Natural killer cell (primary cell): ENCODE data around the gene WASF2. TPM values are rescaled to one million over a fixed set of nuclear protein-coding genes. Genes with fewer than 3 reads are reported as not detected.

ENCODE experiments used
- ATAC-seq, 3 donors: fragments of 150-1000 bp in 2 of 3; fragments of 200-7000 bp in 1 of 3; cut with Tn5 transposase; 1 replicate in 1 of 3; 2 replicates in 2 of 3; pipeline ENCODE4 v1.10.0; 2021; ENCODE audit warnings: mild to moderate bottlenecking in 2 of 3, moderate library complexity in 2 of 3
- DNase-seq, 2 donors: peaks; one replicate each; pipeline versions ENCODE4 v3.0.0 to v3.0.0-alpha.2; 2013 to 2021; ENCODE audit warnings: mixed read lengths in 1 of 2
- H3K27ac ChIP-seq: one replicate; pipeline ENCODE4 v1.5.1; 2013; ENCODE audit warnings: mild to moderate bottlenecking, low read length
- H3K27me3 ChIP-seq: one replicate; pipeline ENCODE4 v1.6.1; 2013; ENCODE audit warnings: low read length; ENCODE audit not compliant: control insufficient read depth, insufficient read depth
- H3K36me3 ChIP-seq: one replicate; pipeline ENCODE4 v1.6.1; 2013; ENCODE audit warnings: low read length; ENCODE audit not compliant: control insufficient read depth, insufficient read depth
- H3K4me1 ChIP-seq: one replicate; pipeline ENCODE4 v1.6.1; 2013; ENCODE audit warnings: low read length; ENCODE audit not compliant: control insufficient read depth, insufficient read depth
- H3K4me3 ChIP-seq: one replicate; pipeline ENCODE4 v1.5.1; 2013; ENCODE audit warnings: low read length
- H3K9me3 ChIP-seq: one replicate; pipeline ENCODE4 v1.6.1; 2013; ENCODE audit warnings: low read length; ENCODE audit not compliant: control insufficient read depth, insufficient read depth
- H3K27ac Mint-ChIP-seq, 2 donors: one replicate each; pipeline ENCODE4 v1.8.0; 2022; ENCODE audit warnings: mild to moderate bottlenecking in 2 of 2, mixed read lengths in 2 of 2, moderate library complexity in 1 of 2
- H3K27me3 Mint-ChIP-seq, 2 donors: one replicate each; pipeline ENCODE4 v1.8.0; 2022; ENCODE audit warnings: low read depth in 2 of 2, mixed read lengths in 2 of 2
- H3K36me3 Mint-ChIP-seq: one replicate; pipeline ENCODE4 v1.8.0; 2022; ENCODE audit warnings: mixed read lengths
- H3K4me1 Mint-ChIP-seq, 2 donors: one replicate each; pipeline ENCODE4 v1.8.0; 2022; ENCODE audit warnings: mixed read lengths in 2 of 2
- H3K4me3 Mint-ChIP-seq: one replicate; pipeline ENCODE4 v1.8.0; 2022; ENCODE audit warnings: mild to moderate bottlenecking, moderate library complexity, mixed read lengths
- H3K9me3 Mint-ChIP-seq, 2 donors: one replicate each; pipeline ENCODE4 v1.8.0; 2022; ENCODE audit warnings: mixed read lengths in 2 of 2
- WGBS: methylation state at CpG from one replicate; pipeline ENCODE4 v1.1.7; 2013; ENCODE audit warnings: missing lambda C conversion rate; ENCODE audit not compliant: insufficient coverage; 5-methylcytosine and 5-hydroxymethylcytosine counted together
- intact Hi-C: fragments of 100-400 bp; cut with micrococcal nuclease; formaldehyde crosslinking; loops from one replicate; pipeline ENCODE4 v1.14.2; 2022
- total RNA-seq, 4 donors: library from RNA; stranded (reverse); fragments of 120-200 nt in 1 of 4; gene quantifications; one replicate each; pipeline versions ENCODE4 v1.2.3 to v1.2.4, GENCODE V29; 2013 to 2022
- TF ChIP-seq, protein P1 (sequence below): fragments of 200-600 bp; IDR thresholded peaks from one replicate; pipeline ENCODE4 v1.8.0; 2022; ENCODE audit warnings: antibody characterized with exemption

WASF2 gene
- total RNA-seq, 3 donors from 2014 or later (not counting 1 experiment from before 2014, with no cell fraction given), result 137 to 153 (median 143) TPM

DNA sequence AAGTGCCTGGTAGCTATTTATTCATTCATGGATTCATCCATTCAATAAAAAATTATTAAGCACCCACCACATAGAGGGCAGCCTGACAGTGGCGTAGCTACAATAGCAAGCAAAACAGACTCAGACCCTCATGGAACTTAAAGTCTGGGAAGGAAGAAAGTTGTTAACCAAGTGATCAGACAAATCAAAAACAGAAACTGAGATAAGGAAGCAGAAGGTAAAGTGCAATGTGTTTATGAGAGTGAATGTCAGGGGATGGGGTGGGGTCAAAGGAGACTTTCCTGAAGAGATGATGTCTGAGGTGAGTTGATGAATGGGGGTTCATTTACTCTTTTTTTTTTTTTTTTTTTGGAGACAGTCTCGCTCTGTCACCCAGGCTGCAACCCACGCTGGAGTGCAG is 2.8 kb upstream of the WASF2 start:
- ATAC-seq (no peak), DNase-seq (no peak)
- H3K4me3 Mint-ChIP-seq, result no peak overlapping the region
- Histone ChIP-seq H3K36me3 (no peaks in the 10 kb centered on the region), H3K4me1 (peaks cover 27% of the 10 kb centered on the region), H3K4me3 (no peak overlapping the region), H3K9me3 (no peaks in the 10 kb centered on the region), H3K27ac (no peak overlapping the region), H3K27me3 (no peaks in the 10 kb centered on the region)
- TF ChIP-seq, protein P1, sequence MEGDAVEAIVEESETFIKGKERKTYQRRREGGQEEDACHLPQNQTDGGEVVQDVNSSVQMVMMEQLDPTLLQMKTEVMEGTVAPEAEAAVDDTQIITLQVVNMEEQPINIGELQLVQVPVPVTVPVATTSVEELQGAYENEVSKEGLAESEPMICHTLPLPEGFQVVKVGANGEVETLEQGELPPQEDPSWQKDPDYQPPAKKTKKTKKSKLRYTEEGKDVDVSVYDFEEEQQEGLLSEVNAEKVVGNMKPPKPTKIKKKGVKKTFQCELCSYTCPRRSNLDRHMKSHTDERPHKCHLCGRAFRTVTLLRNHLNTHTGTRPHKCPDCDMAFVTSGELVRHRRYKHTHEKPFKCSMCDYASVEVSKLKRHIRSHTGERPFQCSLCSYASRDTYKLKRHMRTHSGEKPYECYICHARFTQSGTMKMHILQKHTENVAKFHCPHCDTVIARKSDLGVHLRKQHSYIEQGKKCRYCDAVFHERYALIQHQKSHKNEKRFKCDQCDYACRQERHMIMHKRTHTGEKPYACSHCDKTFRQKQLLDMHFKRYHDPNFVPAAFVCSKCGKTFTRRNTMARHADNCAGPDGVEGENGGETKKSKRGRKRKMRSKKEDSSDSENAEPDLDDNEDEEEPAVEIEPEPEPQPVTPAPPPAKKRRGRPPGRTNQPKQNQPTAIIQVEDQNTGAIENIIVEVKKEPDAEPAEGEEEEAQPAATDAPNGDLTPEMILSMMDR, result no peak
- 96% methylated on average over 3 of the region's 3 CpGs for WGBS
- H3K27ac Mint-ChIP-seq, result no peak overlapping the region
- H3K4me1 Mint-ChIP-seq, result peaks cover 26 to 28% of the 10 kb centered on the region in 2 donors
- intact Hi-C loops, result loop anchor here (5.0 kb wide), 2 partner anchors 75 to 115 kb away; no protein-coding TSS in a partner anchor
- no peaks in the 10 kb centered on the region for H3K36me3 Mint-ChIP-seq
- H3K9me3 Mint-ChIP-seq, result no peaks in the 10 kb centered on the region
- H3K27me3 Mint-ChIP-seq, result peaks cover 0 to 5% of the 10 kb centered on the region in 2 donors

DNA sequence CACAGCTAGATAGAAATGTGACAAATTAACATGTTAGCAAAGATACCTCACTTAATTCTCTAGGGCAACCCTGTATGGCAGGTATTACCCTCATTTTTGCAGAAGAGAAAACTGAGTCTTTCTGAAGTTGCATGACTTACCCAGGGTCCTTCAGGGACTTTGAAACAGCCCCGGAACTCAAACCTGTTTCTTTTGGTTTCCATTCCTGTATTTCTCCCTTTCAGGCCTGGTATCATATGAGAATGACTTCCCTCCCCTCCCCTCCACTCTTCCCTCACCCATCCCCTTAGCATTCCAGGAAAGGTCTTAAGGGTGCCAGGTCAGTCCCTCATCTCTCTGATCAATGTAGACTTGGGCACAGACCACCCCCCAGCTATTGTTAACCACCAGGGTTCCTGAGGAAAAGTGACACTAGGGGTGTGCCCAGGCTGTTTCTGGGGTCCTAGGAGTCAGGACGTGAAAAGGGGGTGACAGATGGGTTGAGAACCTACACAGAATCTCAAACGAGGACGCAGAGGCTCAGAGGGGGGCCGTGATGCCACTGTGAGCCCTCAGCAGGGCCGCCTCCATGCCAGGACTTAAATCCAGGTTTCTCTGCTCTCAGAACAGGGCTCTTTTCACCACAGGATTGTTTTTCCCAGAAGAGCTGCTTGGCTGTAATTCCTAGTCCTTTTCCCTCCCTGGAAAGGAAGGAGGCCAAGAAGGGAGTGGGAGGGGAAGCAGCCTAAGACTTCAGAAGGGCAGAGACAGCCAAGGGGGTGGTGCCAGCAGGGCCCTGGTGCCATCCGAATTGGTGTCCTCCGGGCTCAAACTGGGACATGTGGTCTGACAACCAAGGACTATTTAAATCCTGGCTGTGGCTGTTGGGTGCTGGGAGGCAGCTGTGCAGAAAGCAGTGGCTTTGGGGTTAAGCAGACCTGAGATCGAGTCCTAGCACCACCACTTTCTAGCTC is 2.1 kb upstream of the WASF2 start:
- Mint-ChIP-seq H3K9me3 (no peaks in the 10 kb centered on the region), H3K27me3 (peaks cover 0 to 5% of the 10 kb centered on the region in 2 donors), H3K27ac (no peak overlapping the region), H3K36me3 (no peaks in the 10 kb centered on the region), H3K4me3 (no peak overlapping the region), H3K4me1 (peaks cover 27 to 29% of the 10 kb centered on the region in 2 donors)
- peak overlapping the region; percentile 20 for H3K27ac ChIP-seq
- H3K4me1 ChIP-seq, result peaks cover 27% of the 10 kb centered on the region
- H3K9me3 ChIP-seq, result no peaks in the 10 kb centered on the region
- H3K27me3 ChIP-seq, result no peaks in the 10 kb centered on the region
- TF ChIP-seq, protein P1, result no peak
- intact Hi-C loops, result loop anchor here (5.0 kb wide), 2 partner anchors 75 to 115 kb away; no protein-coding TSS in a partner anchor
- H3K36me3 ChIP-seq, result no peaks in the 10 kb centered on the region
- no peak for DNase-seq
- 74% methylated on average over 8 of the region's 9 CpGs for WGBS
- no peak for ATAC-seq
- H3K4me3 ChIP-seq, result no peak overlapping the region

DNA sequence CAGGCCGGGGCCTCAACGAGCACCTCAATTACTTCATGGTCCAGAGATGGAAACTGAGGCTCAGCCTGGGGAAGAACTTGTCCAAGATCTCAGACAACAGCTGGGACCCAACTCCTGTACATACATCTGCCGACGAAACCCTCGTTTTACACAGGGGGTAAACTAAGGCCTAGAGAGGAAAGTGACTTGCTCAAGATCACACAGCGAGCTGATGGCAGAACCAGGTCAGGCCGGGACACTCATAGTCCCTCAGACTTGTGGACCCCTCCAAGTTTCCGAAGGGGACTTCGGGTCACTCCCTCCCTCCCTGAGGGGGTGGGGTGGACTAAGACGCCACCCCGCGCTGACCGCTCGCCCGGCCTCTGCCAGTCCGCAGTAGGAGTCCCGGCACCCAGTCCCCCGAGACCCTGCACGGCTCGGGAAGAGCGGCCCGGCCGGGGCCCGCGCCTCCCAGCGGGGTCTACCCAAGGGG is 430 bp downstream of the WASF2 start:
- no peaks in the 10 kb centered on the region for H3K36me3 Mint-ChIP-seq
- Histone ChIP-seq H3K4me1 (peaks cover 31% of the 10 kb centered on the region), H3K27me3 (no peaks in the 10 kb centered on the region), H3K9me3 (no peaks in the 10 kb centered on the region), H3K27ac (peak overlapping the region; percentile 89), H3K36me3 (no peaks in the 10 kb centered on the region), H3K4me3 (peak overlapping the region; percentile 97)
- H3K4me1 Mint-ChIP-seq, result peaks cover 27 to 29% of the 10 kb centered on the region in 2 donors
- TF ChIP-seq, protein P1, result no peak
- DNase-seq, result peak; percentile 52 to 65
- no peaks in the 10 kb centered on the region for H3K9me3 Mint-ChIP-seq
- under 1% methylated on average over 26 of the region's 26 CpGs for WGBS
- peak; percentile 3 to 21 (median 21) for ATAC-seq
- H3K27me3 Mint-ChIP-seq, result no peaks in the 10 kb centered on the region
- peak overlapping the region; percentile 98 to 99 for H3K27ac Mint-ChIP-seq
- H3K4me3 Mint-ChIP-seq, result peak overlapping the region; percentile 99
- intact Hi-C loops, result no loop called here
